Stimulated activated CD4-positive, alpha-beta T cell treated with anti-CD3 and anti-CD28 coated beads, TNF-alpha, amount 100 ng/mL, for 4 hours (primary cell): ENCODE data around the gene NUP62.
"Not testable (repeated sequence)": the region's sequence is repeated elsewhere in the genome, so short reads cannot be mapped to it uniquely, and the experiment has no call there.

ENCODE experiments used
- DNase-seq, 3 experiments: peaks; one replicate each; pipeline ENCODE4 v3.0.0-alpha.2; 2020; ENCODE audit warnings: low read depth in 3 of 3

NUP62 gene

GRCh38 chr19:49926515-49926914, 2.8 kb downstream of the NUP62 start:
- no peak for DNase-seq

- no peak for DNase-seq
These were observed 3.8 kb downstream of the NUP62 start for GRCh38 chr19:49925486-49925885.

GRCh38 chr19:49924881-49925210, 4.5 kb downstream of the NUP62 start:
- DNase-seq = not testable (repeated sequence)

GRCh38 chr19:49924004-49924880, 5.1 kb downstream of the NUP62 start:
- no peak for DNase-seq

GRCh38 chr19:49923055-49924003, 6.0 kb downstream of the NUP62 start:
- DNase-seq = no peak

GRCh38 chr19:49921871-49922795, 7.2 kb downstream of the NUP62 start:
- no peak for DNase-seq

- DNase-seq = no peak
These were observed 8.5 kb downstream of the NUP62 start for GRCh38 chr19:49920624-49921363.

- no peak for DNase-seq
These were observed 11.2 kb downstream of the NUP62 start for GRCh38 chr19:49918089-49918488.

GRCh38 chr19:49916839-49917733, 12.2 kb downstream of the NUP62 start:
- DNase-seq = no peak

GRCh38 chr19:49915271-49915670, 14.0 kb downstream of the NUP62 start:
- no peak for DNase-seq

- no peak for DNase-seq
These were observed 15.6 kb downstream of the NUP62 start for GRCh38 chr19:49913720-49914119.

GRCh38 chr19:49912965-49913685, 16.2 kb downstream of the NUP62 start:
- no peak for DNase-seq

- no peak for DNase-seq
These were observed 17.7 kb downstream of the NUP62 start for GRCh38 chr19:49911381-49912145.

- DNase-seq = no peak
These were observed 19.1 kb downstream of the NUP62 start for GRCh38 chr19:49910179-49910578.

- DNase-seq = no peak
These were observed 20.6 kb downstream of the NUP62 start for GRCh38 chr19:49908480-49909420.

GRCh38 chr19:49907745-49908446, 21.4 kb downstream of the NUP62 start:
- no peak for DNase-seq
